Dedifferentiated amniotic fluid mesenchymal stem cell (primary cell): ENCODE data around the gene FXYD4.
"Not testable (repeated sequence)": the region's sequence is repeated elsewhere in the genome, so short reads cannot be mapped to it uniquely, and the experiment has no call there.

Experiments
- DNase-seq: peaks from one replicate; pipeline ENCODE4 v3.0.0-alpha.2; 2016; ENCODE audit errors: extremely low spot score

Gene FXYD4

DNA sequence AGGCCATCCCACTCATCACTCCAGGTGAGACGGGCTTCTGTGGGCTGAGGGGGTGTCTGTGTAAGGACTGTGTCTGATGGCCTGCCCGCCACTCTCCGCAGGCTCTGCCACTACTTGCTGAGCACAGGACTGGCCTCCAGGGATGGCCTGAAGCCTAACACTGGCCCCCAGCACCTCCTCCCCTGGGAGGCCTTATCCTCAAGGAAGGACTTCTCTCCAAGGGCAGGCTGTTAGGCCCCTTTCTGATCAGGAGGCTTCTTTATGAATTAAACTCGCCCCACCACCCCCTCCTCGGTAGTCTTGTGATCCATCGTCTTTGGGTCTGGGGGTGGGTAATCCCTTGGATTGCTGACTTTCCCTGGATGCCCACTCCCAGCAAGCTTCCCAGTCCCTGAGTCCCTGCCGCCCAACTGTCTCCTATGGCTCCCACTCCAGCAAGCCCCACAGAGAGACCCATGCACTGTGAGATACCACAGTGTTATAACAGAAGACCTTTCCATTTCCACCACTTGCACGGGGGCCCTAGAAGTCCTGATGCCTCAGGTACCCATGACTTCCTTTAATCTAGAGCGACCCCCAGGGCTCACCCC lies 4.7 kb downstream of the FXYD4 start:
- DNase-seq: no peak

DNA sequence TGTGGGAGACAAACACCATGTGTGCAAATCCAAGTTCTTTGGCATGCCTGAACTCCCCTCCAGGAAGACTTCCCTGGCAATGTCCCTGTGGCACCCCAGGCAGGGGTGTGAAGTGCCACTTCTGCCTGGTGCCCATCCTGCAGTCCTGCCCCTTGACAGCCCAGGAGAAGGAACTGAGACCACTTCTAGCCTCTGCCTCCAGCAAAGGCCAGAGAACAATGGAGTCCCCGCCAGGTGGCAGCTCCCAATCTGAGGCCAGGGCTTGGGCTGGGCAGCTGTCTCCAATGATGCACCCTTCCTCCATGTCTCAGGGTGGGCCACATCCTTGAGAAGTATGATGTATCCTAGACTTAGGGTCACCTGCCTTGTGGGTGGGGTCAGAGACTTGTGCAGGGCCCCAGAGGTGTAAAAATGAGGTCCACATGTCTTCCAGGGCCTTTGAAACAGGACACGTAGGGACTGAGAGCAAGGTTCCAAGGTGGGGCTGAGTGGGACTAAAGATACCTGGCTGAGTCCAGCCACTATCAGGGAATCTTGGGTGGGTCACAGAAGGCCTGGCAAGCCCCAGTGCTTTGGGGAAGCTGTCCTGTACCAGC lies 5.5 kb downstream of the FXYD4 start:
- DNase-seq: no peak

DNA sequence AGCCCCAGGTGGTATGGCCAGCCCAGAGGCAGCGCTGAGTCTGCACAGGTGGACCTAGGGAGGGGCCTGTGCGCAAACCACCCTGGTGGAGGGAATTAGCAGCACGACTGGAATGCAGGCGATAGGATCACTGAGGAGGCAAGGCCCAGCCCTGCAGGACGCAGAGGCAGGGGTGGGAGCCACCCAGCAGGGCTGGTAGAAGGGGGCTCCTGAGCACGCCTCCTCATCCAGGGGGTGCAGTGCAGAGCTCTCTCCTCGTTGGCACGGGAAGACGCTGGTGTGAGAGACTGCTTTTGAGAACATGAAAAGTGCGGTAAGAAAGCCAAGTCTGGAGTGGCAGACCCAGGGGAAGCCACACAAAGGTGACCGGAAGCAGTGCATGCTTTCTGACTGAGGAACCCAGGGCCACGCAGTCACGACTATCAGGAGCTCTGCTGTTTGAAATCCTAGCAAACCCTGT lies 6.0 kb downstream of the FXYD4 start:
- no peak for DNase-seq

DNA sequence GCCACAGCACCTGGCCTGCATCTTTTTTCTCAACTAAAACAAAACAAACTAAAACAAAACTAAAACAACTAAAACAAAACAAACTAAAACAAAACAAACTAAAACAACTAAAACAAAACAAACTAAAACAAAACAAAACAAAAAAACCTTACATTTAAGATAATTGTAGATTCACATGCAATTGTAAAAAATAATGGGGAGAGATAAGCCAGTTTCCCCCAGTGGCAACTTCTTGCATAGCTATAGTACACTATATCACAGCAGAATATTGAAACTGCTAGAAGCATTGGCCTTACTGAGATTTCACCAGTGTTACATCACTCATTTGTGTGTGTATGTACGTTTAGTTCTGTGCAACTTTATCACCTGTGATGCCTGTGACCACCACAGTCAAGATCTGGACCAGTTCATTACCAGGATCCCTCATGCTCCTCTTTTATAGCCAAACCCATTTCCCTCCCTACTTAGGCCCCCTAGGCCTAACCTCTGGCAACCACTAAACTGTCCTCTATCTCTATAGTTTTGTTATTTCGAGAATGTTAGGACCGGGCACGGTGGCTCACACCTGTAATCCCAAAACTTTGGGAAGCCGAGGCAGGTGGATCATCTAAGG lies 9.3 kb downstream of the FXYD4 start:
- DNase-seq: no peak

DNA sequence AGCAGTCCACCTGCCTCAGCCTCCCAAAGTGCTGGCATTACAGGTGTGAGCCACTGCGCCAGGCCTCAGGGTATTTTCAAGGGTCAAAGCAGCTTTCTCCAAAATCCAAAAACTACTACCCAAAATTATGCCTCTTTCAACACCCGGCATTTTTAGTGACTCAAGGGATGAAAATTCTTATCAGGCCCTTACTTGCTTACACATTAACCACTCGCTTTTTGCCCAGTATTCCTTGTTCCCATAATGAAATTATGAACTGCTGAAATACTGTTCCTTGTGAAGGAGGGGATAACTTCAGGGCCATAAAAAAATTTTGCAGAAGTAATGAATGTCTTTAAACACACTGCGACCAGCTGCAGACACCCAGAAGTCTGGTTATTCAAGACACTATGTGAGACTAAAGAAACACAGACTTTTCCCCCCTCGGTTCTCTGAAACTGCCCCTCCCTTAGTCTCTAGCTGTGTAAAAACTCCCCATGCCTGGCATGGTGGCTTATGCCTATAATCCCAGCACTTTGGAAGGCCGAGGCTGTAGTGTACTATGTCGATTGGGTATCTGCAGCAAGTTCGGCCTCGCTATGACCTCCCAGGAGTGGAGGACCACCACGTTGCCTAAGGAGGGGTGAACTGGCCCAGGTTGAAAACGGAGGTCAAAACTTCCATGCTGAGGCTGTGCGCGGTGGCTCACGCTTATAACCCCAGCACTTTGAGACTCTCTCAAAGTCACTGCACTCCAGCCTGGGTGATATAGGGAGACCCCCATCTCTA lies 12.0 kb downstream of the FXYD4 start:
- no peak for DNase-seq

DNA sequence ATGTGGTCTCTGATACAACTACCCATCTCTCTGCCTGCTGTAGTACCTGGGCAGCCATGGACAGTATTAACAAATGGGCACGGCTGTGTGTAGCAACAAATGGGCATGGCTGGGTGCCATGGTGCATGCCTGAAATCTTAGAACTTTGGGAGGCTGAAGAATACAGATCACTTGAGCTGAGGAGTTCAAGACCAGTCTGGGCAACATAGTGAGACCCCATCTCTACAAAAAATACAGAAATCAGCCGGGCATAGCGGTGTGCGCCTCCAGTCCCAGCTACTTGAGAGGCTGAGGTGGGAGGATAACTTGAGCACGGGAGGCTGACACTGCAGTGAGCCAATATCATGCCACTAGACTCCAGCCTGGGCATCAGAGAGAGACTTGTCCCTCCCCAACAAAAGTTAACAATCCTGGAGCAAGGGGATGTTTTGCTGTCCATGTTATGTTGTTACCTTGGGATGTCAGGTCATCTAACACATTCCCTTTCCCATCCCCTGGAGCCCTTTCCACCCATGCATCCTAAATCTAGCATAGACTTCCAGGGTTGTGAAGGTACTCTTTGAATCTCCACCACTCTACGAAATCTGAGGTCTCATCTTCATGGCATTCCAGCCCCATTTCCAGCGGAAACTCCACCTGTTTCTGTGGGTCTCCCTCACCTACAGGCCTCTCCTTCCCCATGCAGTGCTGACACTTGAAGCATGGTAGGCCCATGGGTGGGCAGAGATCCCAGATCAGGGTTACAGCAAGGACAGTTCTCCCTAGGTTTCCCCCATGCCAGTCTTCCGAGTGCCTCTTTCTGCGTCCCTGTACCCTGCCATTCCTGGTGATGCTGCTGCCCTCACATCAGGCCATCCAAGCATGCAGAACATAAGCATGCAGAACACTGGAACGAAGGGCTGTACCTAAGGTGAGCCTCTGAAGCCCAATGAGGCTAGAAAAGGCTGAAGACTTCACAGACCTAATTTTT lies 13.1 kb downstream of the FXYD4 start:
- DNase-seq: no peak

DNA sequence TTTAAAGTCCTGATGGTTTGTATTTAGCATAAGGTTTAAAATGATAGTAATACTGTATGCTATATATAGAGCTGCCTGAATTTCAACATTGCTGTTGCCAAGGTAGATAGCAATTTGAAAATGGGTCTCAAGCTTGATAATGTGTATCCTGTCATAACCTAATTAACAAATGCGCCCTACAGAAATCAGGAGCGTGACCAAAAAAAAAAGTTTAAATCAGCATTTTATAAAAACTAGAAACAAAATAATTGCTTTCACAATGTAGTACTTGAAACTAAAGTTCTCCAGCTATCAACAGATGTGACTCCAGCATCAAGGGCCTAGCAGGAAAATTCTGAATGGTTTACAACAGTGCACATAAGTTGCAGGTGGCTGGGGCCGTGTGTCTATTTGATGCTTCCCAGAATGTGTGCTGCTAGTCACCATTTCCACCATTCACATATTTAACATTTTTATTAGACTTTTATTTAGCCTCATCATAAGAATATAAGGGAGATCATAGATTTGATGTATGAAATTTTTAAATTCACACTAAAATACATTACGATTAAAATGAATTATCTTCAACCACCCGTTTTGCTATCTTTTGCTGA lies 14.1 kb downstream of the FXYD4 start:
- DNase-seq: no peak

DNA sequence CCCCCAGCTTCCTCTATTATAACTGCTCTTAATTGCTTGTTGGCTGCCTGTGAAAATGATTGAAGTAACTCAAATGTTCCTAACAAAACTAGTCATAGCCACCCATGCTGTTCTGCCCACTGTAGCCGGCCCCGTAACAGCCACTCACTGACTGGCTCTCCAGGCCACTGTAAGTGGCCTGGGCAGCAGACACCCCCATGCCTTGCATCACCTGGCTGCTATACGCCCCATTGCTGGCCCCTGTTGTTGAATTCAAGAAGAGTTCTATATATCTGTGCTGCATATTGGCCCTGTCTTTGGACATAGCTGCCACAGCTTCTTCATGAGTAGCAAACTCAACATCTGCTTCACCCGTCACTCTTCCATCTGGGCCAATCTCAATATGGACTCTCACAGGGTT lies 15.1 kb downstream of the FXYD4 start:
- no peak for DNase-seq

DNA sequence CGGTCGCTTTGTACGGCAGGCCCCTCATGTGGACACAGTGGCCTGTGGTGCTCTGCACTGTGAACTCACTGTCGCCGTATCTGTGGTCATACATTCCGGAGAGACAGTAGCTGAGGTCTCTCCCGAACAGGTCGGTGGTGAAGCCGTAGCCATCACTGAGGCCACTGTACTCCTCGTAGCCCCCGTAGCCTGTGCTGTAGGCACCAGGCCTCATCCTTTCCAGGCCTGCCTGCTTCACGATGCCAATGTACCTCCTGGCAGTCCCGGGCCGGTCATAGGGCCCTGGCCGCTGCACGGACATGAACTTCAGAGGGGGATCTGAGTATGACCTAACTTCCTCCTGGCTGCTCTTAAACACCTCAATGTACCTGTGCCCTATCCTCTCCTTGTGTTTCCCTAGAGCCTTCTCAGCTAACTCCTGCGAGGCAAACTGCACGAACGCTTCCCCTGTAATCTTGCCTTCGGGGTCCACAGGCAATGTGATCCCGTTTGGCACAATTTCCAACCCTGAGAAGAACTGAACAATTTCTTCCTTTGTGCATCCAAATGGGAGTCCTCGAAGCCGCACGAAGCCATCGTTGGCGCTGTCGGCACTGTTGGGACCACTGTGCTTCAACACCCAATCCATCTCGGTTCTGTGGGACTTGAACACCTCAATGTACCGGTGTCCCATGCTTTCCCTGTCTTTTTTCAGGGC lies 15.7 kb downstream of the FXYD4 start:
- DNase-seq: no peak

DNA sequence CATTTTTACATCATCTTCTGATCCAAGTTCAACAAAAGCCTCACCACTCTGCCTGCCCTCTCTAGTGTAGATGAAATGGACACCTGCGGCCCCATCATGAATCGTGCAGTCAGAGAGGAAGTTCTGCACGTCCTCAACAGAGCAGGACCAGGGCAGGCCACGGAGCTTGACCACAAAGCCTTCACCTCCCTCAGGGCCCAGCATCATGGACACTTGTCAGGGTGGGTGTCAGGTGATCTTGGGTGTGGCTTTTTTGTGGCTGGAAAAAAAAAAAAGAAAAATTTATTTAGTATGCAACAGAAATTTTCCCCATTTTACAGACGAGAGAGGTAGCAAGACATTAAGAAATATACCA lies 16.2 kb downstream of the FXYD4 start:
- no peak for DNase-seq

DNA sequence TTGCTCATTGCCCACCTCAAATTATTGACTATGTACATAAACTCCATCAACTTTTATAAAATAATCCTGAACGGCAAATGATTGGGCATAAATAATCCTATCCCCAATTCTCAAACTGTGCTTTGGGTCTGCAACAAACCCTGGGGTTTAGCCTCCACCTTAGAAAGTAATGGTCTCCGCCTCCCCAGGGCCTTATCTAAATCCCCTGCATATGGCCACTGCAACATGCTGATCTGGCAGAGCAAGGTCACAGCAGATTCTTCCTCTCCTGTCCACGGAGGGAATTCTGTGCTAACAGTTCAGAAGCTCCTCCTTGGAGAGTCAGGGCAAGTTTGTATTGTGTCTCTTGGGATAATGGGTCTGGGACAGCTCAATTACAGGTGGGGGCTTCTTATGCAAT lies 18.4 kb downstream of the FXYD4 start:
- DNase-seq: no peak

DNA sequence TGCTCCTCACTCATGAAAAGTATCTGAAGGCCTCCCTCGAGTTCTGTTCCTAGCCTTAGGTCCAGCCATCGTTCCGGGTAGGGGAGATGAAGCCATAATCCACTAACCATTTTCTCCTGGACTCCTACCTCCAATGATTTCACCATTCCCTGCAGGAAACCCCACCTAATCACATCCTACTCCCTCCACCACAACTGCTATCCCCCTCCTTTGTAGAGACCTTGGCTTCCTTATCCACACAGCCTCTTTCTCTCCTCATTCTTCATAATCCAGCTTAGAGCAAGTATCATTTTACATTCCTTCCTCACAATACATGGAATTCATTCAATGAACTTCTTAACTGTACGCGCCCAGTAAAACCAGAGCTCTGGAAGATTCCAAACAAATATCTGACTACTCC lies 18.9 kb downstream of the FXYD4 start:
- DNase-seq: no peak

DNA sequence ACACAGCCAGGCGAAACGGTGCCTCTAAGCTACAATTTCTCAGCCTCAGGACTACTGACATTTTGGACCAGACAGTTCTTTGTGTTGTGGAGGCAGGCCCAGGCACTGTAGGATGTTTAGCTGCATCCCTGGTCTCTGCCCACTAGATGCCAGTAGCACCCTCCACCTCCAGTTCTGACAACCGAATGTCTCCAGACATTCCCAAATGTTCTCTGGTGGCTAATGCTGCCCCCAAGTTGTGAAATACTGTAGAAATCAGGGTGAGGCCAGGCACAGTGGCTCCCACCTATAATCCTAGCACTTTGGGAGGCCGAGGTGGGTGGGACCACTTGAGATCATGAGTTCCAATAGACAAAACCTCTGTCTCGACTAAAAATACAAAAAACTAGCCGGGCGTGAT lies 19.3 kb downstream of the FXYD4 start:
- no peak for DNase-seq

DNA sequence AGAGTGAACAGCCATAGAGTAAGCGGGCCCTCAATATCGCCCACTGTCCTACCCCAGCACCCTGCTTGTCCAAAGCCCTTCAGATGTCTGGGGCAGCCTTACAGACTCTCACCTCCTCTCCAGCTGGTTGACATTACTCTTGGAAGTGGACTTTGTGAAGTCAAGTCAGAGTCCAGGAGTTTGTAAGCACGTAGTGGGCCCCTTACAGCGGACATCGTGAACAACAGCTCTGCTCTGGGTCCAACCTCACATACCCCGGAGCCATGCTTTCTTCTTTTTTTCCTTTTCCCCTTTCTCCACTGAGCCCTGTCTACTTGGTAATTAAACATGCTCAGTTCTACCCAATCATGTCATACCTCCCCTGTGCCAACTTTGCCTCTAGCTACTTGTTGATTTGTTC lies 20.1 kb downstream of the FXYD4 start:
- no peak for DNase-seq

DNA sequence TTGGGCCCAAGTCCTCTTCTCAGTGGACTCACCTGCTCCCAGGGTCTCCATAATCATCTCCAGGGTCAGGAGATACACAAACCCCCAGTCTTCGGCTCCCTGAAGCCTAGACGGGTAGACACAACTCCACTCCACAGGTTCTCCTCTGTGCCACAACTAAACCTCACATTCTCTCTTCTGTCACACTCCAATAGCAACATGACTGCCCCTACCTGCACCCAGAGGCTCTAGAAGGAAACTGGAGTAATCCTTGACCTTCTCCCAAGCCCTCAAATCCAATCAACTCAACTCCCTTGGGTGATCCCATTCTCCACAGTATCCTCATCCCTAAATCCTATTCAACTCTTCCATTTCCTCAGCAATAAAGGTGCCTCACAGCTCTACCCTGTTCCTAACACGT lies 21.3 kb downstream of the FXYD4 start:
- DNase-seq: no peak

DNA sequence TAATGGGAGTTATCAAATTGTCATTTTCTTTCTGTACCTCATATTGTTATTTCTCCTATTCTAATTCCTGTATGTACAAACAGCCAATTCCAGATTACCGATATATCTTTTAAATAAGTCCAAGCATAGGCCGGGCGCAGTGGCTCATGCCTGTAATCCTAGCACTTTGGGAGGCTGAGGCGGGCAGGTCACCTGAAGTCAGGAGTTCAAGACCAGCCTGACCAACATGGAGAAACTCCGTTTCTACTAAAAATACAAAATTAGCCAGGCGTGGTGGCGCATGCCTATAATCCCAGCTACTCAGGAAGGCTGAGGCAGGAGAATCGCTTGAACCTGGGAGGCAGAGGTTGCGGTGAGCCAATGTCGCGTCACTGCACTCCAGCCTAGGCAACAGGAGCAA lies 21.8 kb downstream of the FXYD4 start:
- DNase-seq: not testable (repeated sequence)

DNA sequence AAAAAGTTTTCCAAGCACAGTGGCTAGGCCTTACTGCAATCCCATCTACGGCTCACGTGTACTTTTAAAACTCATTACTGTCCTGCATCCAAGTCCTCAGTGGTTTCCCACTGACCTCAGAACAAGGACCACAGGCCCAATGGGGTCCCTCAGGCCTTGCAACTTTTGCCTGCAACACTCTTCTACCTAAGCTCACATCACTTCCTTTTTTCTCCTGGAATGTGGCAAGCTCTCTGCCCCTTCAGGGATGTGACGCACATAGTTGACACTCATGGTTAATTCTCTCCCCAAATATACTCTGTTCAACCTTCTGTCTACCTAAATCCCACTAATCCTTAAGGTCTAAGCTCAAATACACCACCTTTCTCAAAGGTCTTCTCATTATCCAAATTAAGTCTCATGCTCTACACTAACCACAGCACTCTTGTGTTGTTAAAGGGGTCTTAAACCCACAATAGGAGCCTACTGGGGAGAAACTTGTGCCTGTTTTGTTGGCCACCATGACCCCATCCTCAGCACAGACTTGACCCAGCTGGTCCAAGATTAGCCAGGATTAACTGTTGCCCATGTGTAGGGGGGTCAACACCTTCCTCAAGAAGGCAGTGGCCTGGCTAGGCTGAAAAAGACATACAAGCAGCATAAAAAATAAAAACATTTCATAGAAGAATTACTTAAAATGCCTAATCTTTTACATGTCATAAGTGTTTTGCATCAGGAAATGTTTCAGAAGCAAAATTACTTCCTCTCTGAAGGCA lies 22.3 kb downstream of the FXYD4 start:
- DNase-seq: no peak

DNA sequence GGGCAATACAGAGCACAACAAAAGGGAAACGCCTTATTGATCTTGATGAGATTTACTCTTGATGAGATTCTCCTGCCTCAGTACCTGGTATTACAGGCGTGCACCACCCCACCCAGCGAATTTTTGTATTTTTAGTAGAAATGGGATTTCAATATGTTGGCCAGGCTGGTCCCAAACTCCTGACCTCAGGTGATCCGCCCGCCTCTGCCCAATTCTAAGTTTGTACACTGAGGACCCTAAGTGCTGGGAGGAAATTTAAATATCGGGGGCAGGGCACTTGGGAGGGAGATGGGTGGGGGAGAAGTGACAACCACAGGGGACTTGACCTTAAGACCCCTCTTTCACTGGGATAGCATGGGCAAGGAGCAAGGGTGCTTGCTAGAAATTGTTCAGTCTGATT lies 23.4 kb downstream of the FXYD4 start:
- DNase-seq: no peak

DNA sequence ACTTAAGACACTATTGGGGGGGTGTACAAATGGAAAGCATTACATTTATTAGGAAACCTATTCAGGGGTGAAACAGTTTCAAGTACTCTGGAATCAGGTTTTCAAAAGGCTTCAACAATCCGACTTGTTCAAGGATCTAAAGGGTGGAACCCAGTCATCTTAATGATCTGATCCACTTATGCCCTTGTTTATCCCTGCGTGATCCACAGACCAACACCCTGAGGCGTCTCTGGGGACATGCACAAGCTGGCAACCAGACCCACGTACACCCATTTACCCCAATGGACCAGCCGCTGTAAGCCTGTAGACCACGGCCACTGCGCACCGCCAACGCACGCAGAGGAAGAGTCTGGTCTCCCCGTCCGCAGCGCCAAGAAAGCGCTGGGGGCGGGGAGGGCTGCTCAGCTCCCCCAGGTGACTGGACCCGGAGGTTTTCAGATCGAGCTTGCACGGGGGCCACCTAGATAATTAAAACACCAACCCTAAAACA lies 24.2 kb downstream of the FXYD4 start:
- no peak for DNase-seq
